Nucleus accumbens (tissue), 56 donors: ENCODE data around the gene C1R.

Experiments used
- DNase-seq, 56 donors: peaks; one replicate each; lab custom pipeline; 2025; lab: John Stamatoyannopoulos, UW

C1R gene

DNA sequence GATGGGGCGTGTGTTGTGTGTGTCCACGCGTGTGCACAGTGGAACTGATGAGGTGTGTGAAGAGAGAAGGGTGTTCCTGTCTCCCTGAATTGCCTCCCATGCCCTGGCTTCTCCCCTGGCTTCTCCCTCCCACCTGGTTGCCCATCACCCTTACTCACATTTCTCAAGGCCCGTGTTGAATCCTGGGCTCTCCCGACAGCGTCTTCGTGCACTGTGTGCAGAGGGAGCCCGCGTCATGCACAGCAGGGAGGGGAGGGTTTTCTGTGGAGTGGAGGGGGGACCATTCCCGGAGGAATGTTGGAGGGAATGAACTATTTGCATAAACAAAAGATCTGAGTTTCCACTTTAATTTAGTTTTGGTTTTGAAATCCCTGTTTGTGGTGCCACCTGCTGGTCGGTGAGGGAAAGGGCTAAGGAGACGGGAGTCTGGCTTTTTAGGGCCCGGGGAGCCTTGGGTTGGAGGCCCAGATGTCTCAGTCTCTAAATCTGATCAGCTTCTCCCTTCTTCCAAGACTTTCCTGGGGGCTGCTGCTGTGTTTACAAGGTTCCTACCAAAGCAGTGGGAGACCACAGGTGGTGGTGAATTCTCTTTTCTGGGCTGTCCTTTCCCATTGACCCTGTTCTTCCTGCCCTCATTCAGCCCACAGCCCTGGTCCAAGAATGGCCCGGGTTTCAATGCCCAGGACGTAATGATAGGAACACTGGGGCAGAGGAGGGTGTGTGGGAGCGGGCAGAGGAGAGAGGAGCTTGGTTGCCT lies at the start of gene C1R:
Gene C1R, minus strand, starts transcription at position 217 of the 757 bp plus-strand sequence. Its CDS starts 57 bp downstream, at position 160.
- peak in 33 of 56 donors; percentile 8 to 77 (median 27) for DNase-seq

DNA sequence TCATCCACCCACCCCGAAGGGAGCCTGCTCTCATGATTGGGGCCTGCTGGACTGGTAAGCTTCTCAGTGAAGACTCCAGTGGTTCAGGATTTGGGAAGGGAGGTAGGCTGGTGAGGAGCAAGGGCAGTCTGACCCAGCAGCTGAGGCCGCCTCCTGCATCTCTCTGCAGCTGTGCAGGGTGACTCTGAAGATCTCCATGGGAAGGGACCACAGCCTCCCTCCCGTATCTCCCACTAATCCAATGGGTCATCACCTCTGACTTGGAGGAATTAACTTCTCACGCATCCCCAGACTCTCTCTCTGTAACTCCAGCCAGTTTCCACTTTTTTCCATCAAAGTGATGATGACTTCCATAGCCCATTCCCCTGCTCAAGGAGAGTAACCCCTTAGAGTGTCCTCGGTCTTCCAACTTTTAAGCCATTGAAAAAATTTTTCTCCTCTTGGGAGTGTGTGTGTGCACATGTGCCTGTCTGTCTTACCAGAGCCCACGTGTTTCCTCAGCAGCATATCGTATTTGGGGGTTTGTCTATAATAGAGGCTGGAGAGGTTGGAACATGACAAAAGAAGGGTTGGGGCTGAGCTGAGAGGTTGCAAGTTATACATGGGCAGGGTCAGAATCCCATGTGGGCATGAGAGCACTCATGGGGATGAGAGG lies 49.2 kb upstream of the C1R start:
- DNase-seq, result no peak

DNA sequence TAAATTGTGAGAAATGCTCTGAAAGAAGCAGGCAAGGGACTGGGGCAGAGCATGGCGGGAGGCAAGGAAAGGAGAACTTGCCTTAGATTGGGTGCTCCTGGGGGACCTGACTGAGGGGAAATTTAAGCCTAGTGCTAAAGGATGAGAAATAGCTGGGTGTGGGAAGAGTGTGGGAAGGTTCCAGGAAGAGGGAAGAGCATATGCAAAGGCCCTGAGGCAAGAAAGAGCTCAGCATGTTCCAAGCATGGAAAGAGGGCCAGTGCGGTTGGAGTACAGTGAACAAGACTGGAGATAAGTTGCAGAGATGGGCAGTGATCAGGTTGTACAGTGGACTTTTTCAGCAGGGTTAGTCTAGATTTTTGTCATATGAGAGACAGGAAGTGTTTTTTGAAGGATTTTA lies 47.0 kb upstream of the C1R start:
- no peak for DNase-seq

DNA sequence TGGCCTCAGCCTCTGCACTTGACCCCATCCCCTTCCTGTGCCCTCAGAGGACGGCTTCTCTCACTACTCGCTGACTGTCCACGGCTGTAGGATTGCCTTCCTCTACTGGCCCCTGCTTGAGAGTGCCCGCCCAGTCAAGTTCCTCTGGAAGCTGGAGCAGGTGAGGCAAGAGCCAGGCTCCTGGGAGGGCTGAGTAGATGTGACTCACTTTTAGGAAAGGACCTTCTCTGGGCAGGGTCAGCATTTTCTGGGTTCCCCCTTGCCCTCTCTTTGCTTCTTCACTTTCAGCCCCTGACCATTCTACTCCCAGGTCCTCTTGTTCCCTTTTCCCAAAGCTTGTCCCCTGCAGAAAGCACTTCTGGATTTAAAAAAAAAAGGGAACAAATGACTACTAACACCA lies 45.7 kb upstream of the C1R start:
- DNase-seq, result no peak

DNA sequence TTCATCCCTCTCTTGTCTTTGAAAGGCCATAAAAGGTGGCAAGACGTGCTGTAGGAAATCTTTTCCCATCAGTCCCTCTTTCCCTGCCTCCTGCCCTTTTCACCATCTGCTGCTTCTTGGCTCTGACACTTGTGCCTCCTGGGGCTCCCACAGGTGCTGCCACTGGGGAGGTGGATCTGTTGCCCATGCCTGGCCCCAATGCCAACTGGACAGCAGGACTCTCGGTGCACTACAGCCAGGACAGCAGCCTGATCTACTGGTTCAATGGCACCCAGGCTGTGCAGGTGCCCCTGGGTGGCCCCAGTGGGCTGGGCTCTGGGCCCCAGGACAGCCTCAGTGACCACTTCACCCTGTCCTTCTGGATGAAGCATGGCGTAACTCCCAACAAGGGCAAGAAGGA lies 44.4 kb upstream of the C1R start:
- no peak for DNase-seq

DNA sequence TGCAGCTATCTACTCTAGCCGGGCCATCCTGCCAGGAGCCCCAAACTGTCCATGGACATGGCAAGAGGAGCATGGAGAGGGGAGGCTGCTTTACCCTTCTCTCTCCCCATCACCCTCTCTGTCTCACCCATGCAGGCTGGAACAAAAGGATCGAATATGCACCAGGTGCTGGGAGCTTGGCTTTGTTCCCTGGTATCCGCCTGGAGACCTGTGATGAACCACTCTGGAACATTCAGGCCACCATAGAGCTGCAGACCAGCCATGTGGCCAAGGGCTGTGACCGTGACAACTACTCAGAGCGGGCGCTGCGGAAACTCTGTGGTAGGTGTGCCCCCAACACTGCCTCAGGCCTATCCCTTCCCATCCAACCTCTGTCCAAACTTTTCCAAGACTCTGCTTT lies 43.8 kb upstream of the C1R start:
- no peak for DNase-seq

DNA sequence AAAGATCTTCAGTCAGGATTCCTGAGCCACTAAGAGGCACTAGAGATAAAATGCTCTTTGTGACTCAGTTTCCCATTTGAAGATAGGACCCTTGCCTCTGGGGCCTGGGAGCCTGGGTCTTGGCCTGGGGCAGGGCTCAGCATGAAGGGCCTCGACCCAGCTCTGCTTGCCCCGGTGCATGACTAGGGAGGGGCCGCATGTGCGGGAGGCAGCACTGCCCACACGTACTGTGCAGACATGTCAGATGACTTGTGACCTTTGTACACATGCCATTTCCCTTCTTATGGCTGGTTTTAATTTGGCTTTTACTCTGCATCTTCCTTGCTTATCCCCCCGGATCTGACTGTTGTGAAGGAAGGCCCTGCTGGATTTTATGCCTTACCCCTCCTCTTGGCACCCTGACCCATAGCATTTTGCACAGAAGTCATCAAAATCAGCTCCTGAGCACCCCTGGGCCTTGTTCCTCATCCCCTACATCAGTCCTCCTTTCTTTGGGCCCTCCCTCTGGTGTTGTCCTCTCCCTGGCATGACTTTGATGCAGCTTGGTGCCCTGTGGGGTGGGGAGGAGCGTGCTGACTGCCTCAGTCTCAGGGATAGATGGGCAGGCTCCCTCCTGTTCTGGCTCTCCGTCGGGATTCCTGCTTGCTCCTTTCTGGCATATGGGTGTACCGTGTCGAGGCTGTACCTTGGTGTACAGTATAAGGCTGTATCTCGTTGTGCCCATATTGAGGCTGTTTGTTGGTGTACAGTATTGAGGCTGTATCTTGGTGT lies 42.3 kb upstream of the C1R start:
- DNase-seq, result no peak

DNA sequence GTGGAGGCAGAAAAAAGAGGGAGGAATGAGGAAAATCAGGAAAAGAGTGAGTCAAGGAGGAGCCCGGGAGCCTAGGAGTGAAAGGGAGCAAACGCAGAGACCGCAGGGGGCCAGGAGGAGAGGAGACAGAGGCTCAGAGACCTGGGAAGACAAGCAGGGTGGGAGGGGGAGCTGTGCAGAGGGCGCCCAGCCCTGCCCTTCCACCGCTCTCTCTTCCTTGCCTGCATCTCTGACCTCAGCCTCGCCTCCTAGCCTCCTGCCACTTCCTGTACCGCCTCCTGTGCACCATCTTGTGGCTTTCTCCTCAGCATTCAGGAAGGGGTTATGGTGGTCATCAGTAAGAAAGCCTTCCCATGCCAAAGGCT lies 39.2 kb upstream of the C1R start:
- no peak for DNase-seq

DNA sequence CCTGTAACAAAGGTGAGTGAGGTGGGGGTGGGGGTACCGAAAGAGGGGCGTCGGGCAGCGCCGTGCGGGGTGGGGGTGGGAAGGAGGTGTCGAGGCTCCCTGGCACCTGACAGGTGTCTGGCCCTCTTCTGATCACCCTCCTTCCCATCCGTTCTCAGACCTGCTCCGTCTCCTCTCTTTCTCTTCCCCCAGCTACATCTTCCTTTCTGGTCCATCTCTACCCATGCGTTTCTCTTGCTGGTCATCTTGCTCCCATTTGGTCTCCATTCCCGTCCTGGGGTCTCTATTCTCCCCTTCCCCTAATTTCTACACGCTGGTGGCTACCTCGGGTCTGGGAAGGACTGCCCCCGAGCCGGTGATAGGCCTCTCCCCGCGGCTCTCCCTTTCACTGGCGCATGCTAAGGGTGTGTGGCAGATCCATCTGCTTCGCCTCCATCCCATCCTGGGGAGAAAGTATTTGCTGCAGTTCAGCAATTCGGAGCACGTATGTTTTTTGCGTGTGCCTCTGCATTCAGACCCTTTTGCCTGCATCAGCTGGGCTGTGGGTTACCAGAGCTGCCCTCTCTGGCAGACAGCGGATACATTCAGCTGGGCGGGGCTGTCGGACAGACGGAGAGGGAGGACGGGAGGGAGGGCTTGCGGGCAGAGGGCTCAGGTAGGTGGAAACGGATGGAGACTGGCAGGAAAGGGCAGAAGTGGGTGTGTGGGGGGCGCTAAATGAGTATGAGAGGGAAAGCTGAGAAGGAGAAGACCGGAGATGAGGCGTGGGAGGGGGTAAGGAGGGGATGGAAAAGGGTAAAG lies 38.7 kb upstream of the C1R start:
- DNase-seq, result peak in 32 of 56 donors; percentile 4 to 64 (median 30)

DNA sequence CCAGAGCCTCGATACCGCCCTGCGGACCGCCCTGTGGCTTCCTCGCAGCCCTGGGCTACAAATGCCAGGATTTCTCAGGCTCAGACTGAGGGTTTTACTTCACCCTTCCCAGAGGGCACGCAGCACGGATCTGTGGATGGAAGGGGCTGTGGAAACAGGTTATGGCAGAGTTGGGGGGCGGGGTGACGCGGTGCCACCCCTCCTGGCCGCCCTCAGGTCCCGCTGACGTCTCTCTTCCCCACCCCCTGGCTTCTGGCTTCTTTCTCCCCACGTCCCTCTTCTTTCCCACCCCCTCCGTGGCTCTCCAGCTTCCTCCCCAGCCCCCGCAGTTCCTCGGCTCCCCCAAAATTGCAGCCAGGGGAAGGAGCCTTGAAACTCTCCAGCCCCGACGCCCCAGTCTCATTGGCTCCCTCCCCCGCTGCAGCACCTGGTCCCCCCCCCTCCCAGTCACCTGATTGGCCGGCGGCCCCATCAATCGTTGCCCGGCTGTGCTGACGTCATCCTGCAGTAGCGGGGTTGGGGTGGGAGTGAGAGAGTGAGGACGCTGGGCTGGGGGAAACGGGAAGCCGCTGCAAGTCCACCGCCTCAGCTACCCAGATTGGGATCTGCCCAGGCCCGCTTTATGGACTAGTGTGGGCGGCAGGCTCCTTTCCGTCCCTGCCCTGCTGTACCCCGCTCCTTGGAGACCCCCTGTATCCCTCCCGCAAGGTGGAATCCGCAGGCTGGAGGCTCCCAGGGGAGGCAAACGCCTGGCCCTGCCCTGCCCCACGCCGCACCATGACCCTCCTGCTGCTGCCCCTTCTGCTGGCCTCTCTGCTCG lies 37.8 kb upstream of the C1R start, which contains the start of gene CLSTN3:
Gene CLSTN3, plus strand, starts transcription at position 500 of the 820 bp plus-strand sequence. Its CDS starts 278 bp downstream, at position 778.
- peak in 55 of 56 donors; percentile 37 to 89 (median 72) for DNase-seq

DNA sequence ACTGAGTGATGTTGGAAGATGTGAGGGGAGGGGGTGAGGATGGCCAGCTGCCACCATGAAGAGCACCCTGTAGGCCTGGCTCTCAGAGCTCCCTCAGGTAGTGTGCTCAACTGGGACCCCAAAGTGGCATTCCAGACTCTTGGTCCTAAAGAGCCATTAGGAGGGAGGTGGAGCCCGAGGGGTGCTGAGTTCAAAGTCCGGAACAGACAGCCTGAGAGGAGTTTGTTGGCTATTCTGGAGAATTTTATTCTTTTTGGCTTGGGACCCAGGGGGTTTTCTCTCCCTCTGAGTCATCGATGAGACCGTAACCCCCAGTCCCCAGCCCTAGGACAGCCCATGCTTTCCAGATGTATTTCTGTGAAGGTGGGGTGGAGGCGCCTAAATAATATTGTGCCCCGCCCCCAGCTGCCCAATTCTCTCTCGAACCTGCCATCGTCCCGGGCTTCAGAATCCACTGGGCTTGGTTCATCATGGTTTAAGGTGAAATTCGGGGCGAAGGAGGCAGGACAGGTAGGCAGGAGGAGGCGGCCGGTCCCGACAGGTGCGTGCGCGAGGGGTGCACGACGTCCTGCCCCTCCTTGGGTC lies 37.1 kb upstream of the C1R start:
- peak in 1 of 56 donors; percentile 45 for DNase-seq

DNA sequence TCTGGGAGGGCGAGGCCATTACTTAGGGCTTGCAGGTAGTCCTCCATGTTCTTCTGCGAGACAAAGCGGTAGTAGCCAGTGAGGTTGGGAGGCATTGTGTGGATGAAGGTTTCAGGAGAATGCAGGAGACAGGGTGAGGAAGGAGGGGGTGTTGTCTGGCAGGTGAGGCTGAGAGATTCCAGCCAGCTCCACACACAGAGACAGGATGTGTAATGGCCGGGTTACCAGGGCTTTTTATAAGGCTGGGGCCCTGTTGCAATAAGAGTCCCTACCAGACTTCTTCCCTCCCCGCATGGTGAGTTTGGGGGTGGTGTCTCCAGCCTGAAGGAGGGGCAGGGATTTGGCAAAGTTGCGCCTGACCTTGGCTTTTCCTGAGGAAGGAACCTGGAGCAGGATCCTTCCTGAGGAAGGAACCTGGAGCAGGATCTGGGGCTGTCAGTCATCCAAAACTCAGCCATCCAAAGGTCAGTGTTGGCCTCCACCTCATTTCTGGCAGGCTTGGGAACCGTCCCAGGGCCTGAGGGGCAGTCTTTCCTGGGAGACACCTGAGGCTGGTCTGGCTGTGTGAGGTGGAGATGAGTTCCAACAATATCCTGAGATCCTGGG lies 36.5 kb upstream of the C1R start, which contains the start of gene RBP5:
Gene RBP5, minus strand, starts transcription at position 209 of the 606 bp plus-strand sequence. Its CDS starts 114 bp downstream, at position 95.
- no peak for DNase-seq

DNA sequence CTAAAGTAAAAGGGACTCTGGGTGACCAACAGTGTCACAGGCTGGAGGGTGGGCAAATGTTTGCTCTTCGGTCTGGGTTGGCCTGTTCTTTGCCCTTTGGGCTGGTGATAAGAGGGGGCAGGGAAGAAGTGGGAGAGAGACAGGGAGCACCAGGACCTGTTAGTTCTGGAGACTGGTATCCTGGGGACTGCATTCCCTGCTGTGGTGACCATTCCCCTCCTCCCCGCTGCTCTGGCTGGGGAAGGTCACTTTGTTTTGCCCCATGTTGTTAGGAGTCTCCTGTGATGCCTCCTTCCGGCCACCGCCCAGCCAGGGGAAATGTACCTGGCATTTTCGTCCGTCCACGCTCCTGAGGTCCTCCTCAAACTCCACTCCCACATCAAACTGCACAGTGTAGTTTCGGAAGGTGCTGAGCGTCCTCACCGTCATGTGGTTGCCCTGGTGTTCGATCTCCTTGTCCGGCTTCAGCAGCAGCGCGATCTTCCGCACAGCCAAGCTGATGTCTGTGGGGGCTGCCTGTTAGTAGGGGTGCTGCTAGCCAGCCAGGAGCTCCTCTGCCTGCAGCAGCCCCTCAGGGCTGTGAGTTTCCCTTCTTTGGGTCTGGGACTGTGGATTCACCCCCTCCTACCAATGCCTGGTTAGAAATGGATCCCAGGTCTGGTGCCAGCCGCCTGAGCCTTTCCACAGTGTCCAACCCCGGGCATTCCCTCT lies 35.8 kb upstream of the C1R start:
- DNase-seq, result no peak

DNA sequence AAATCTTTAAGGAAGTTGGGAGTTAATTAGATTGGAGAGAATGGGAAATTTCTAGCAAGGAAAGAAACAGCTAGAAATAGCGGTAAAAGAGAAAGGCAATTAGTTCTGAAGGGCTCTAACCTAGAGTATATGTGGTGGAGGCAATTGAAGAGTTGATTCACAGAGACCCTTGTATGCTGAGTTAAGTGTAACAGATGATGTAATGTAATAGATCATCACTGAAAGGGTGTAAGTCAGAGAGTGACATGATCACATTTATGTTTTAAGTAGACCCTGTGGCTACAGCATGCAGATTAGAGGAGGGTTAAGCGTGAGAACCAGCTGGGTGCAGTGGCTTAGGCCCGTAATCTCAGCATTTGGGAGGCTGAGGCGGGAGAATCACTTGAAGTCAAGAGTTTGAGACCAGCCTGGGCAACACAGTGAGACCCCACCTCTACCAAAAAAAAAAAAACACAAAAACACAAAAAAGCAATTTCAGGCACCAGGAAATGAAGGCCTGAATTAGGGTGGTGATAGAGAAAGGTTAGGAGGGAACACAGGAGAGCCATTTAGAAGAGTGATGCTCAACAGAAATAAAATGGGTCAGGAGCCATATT lies 33.5 kb upstream of the C1R start:
- no peak for DNase-seq

DNA sequence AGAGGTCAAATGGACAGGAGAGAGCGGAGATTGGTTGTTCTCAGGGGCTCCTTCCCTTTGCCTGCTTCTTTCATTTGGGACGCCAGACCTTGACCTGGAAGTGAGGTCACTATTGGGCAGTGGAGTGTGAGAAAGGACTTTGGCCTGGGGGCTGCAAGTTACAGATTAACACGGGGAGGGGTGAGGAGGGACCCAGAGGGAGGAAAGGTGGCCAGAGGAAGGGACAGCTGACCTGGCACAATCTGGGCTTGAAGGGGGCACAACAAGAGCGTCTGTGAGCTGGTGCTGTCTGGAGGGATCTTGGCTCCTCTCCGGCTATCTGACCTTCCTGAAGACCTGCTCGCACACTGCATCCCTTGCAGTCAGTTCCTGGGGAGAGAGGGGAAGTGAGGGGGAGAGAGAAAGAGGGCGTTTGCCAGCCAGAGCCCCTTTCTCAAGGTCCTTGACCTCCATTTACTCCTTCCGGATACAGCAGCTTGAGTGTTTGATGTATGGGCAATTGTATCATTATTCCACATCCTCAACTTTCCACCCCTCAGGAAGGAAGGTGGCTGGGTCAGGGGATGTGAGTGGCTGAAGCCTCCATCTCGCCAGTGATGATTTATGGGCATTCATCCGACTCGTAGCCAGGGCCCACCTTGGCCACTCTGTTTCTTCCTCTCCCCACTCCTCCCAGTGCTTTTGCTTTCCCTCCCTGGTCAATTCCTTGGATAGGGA lies 31.7 kb upstream of the C1R start:
- no peak for DNase-seq

DNA sequence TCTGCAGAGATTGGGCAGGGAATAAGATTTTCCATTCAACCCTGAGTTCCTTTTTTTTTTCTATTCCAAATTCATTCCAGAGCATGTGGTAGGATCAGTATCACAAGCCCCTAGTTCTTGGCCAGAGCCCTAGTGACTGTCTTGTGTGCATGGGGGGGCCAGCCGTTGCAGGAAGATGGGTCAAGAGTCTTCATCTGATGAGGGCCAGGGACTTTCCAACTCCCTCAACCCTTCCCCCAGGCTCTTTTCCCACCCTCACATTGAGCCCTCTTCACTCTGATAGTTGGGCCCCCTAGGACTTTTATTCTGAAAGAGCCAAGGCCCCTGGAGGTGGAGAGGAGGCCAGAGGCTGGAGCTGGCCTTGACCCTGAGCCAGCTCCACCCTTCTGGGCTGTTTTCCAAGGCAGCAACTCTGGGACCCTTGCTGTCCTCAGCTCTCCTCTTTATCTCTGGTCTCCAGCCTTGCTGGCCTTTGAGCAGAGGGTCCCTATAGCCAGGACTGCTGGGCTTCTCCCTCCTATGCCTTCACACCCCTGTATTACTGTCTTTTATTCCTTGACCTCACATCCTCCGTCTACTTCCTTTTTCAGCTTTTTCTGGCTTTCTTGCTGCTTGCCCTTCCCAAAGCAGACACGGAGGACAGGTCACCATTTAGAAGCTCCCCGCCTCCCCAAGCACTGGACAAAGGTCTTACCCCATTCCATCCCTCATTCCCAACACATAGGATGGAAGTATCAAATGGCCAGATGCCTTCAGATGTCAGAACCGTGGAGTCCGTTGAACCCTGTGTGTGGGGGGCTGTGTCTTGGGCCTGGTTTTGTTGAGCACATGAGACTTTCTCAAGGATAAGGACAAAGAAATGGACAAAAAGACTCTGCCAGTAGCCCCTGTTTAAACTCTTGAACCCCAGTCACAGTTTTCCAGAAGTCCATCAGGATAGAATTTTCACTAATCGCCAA lies 30.8 kb upstream of the C1R start:
- no peak for DNase-seq
